ENCODE measurements around the gene SF3B1. TPM values are rescaled to one million over a fixed set of nuclear protein-coding genes. Genes with fewer than 3 reads are reported as not detected.

The SF3B1 gene
- total RNA-seq, 2 donors from 2014 or later = 197 to 250 TPM

DNA sequence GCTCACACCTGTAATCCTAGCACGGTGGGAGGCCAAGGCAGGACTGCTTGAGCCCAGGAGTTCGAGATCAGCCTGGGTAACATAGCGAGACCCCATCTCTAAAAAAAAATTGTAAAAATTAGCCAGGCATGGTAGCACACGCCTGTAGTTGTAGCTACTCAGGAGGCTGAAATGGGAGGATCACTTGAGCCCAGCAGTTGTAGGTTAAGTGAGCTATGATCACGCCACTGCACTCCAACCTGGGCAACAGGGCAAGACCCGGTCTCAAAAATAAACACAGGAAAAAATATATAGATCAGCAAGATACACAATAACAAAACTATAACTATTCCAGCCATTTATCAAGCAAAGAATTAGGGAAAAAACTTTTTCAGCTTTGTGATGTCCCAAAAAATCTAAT, 3.0 kb downstream of the SF3B1 start:
- no peak for TF ChIP-seq POLR2AphosphoS5 (IDR thresholded peaks at IDR 0.05)
- TF ChIP-seq POLR2A (IDR thresholded peaks at IDR 0.05) = no peak
- TF ChIP-seq CTCF (IDR thresholded peaks at IDR 0.05) = no peak
- DNase-seq (ENCODE audit: low spot score) = no peak
- Histone ChIP-seq H3K27ac (no peak overlapping the region), H3K4me3 (no peak overlapping the region), H3K9me3 (no peaks in the 10 kb centered on the region), H3K36me3 (no peaks in the 10 kb centered on the region), H3K4me1 (replicated peaks) (peaks cover 10% of the 10 kb centered on the region), H3K27me3 (replicated peaks; ENCODE audit: insufficient read depth) (no peaks in the 10 kb centered on the region)
- intact Hi-C loops (cut with DNase I) = no loop called here
- WGBS = 74% methylated on average over 6 of the region's 6 CpGs

GRCh38 chr2:197427986-197428385, 6.8 kb downstream of the SF3B1 start:
- Histone ChIP-seq H3K27me3 (replicated peaks; ENCODE audit: insufficient read depth) (no peaks in the 10 kb centered on the region), H3K4me1 (replicated peaks) (peaks cover 13% of the 10 kb centered on the region), H3K4me3 (no peak overlapping the region), H3K27ac (no peak overlapping the region), H3K36me3 (no peaks in the 10 kb centered on the region), H3K9me3 (no peaks in the 10 kb centered on the region)
- TF ChIP-seq POLR2A (IDR thresholded peaks at IDR 0.05) (no peak), CTCF (IDR thresholded peaks at IDR 0.05) (no peak), POLR2AphosphoS5 (IDR thresholded peaks at IDR 0.05) (no peak)
- intact Hi-C loops (cut with DNase I) = no loop called here
- 96% methylated on average over 3 of the region's 3 CpGs for WGBS
- no peak for DNase-seq (ENCODE audit: low spot score)

DNA sequence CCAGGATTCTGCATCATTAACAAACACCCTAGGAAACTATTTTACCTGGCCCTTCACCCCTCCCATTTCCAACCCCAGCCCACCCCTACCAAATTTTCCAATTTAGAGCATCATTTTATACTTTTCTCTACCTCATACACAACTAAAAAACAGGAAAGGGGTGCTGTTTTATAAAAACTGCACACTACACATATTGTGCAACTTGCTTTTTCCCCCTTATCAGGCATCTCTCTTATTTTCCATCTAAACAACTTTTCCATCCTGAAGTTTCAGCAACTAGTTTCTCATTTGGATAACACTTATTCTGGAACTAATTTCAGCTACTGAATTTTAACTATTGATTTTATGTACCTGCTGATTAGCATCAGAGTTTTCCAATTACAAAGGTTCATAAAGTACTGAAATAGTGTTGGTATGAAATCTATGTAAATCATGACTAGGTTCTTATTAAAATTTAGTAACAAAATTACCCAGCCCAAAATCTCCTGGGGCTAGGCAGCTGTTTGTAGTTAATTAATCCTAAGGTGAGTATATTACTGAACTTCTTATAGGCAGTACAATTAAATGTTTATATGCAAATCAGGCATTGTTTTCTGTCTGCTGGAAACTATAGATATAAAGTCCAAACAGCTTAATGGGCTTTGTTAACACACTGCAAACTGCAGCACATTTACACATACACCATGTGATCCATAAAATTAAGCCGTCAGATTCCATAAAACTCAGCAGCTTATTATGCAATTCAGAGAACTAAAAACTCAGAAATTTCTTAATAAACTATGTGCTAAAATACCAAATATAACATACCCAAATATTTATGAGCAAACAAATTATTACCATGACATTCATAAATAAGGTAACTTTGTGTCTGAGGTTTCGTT, 7.9 kb downstream of the SF3B1 start:
- TF ChIP-seq POLR2AphosphoS5 (IDR thresholded peaks at IDR 0.05) (no peak), CTCF (IDR thresholded peaks at IDR 0.05) (no peak), POLR2A (IDR thresholded peaks at IDR 0.05) (no peak)
- no peak overlapping the region for H3K27ac ChIP-seq
- H3K27me3 ChIP-seq (replicated peaks; ENCODE audit: insufficient read depth) = no peaks in the 10 kb centered on the region
- no peak overlapping the region for H3K4me3 ChIP-seq
- peaks cover 7% of the 10 kb centered on the region for H3K4me1 ChIP-seq (replicated peaks)
- DNase-seq (ENCODE audit: low spot score) = no peak
- no peaks in the 10 kb centered on the region for H3K9me3 ChIP-seq
- intact Hi-C loops (cut with DNase I) = no loop called here
- 45% methylated on average over 2 of the region's 2 CpGs for WGBS
- no peaks in the 10 kb centered on the region for H3K36me3 ChIP-seq

DNA sequence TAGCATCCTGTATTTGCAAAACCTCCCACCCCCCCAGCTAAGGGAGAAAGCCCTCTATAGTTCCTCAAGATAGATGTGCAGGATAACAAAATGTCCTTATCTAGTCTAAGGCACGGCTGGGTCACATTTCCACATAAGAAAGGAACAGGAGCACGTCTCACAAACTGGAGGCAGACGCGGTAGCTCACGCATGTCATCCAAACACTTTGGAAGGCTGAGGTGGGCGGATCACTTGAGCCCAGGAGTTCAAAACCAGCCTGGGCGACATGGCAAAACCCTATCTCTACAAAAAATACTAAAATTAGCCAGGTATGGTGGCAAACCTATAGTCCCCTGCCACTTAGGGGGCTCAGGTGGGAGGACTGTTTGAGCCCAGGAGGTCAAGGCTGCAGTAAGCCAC, 9.3 kb downstream of the SF3B1 start:
- H3K9me3 ChIP-seq = no peaks in the 10 kb centered on the region
- H3K4me3 ChIP-seq = no peak overlapping the region
- WGBS = 50% methylated on average over 7 of the region's 7 CpGs
- no peak overlapping the region for H3K27ac ChIP-seq
- H3K4me1 ChIP-seq (replicated peaks) = peaks cover 7% of the 10 kb centered on the region
- TF ChIP-seq CTCF (IDR thresholded peaks at IDR 0.05) (no peak), POLR2A (IDR thresholded peaks at IDR 0.05) (no peak), POLR2AphosphoS5 (IDR thresholded peaks at IDR 0.05) (no peak)
- no peaks in the 10 kb centered on the region for H3K27me3 ChIP-seq (replicated peaks; ENCODE audit: insufficient read depth)
- no peaks in the 10 kb centered on the region for H3K36me3 ChIP-seq
- DNase-seq (ENCODE audit: low spot score) = no peak
- intact Hi-C loops (cut with DNase I) = no loop called here

GRCh38 chr2:197423307-197423706, 11.5 kb downstream of the SF3B1 start:
- Histone ChIP-seq H3K4me1 (replicated peaks) (peaks cover 4% of the 10 kb centered on the region), H3K9me3 (no peaks in the 10 kb centered on the region), H3K4me3 (no peak overlapping the region), H3K36me3 (no peaks in the 10 kb centered on the region), H3K27me3 (replicated peaks; ENCODE audit: insufficient read depth) (no peaks in the 10 kb centered on the region), H3K27ac (no peak overlapping the region)
- intact Hi-C loops (cut with DNase I) = no loop called here
- TF ChIP-seq POLR2A (IDR thresholded peaks at IDR 0.05) (no peak), CTCF (IDR thresholded peaks at IDR 0.05) (no peak), POLR2AphosphoS5 (IDR thresholded peaks at IDR 0.05) (no peak)
- DNase-seq (ENCODE audit: low spot score) = no peak
- 84% methylated on average over 2 of the region's 2 CpGs for WGBS

Data from prostate gland (tissue), 2 donors.